Measurements from ENCODE around the gene CACNA2D1. TPM values are rescaled to one million over a fixed set of nuclear protein-coding genes. Genes with fewer than 3 reads are reported as not detected.
A peak's percentile ranks its signal among the peaks of the same experiment; 100 is the strongest.

Gene CACNA2D1
- total and polyA plus RNA-seq, 12 donors: 10.5 to 60.9 (median 35.9) TPM

GRCh38 chr7:82049442-82049841 is 394.1 kb downstream of the CACNA2D1 start:
- intact Hi-C loops (cut with DNase I): loop anchor here in 1 of 2 donors (10.0 kb wide), 2 partner anchors 525 to 555 kb away; no protein-coding TSS in a partner anchor
- Histone ChIP-seq H3K27me3 (no peaks in the 10 kb centered on the region), H3K27ac (peak overlapping the region in 4 of 5 donors; percentile 3 to 43 (median 22)), H3K4me3 (no peak overlapping the region), H3K36me3 (replicated peaks in 1 of 2) (no peaks in the 10 kb centered on the region), H3K4me1 (replicated peaks in 1 of 2) (peaks cover 0 to 24% of the 10 kb centered on the region in 2 donors), H3K9me3 (replicated peaks in 1 of 3) (no peaks in the 10 kb centered on the region)
- TF ChIP-seq, protein P1, sequence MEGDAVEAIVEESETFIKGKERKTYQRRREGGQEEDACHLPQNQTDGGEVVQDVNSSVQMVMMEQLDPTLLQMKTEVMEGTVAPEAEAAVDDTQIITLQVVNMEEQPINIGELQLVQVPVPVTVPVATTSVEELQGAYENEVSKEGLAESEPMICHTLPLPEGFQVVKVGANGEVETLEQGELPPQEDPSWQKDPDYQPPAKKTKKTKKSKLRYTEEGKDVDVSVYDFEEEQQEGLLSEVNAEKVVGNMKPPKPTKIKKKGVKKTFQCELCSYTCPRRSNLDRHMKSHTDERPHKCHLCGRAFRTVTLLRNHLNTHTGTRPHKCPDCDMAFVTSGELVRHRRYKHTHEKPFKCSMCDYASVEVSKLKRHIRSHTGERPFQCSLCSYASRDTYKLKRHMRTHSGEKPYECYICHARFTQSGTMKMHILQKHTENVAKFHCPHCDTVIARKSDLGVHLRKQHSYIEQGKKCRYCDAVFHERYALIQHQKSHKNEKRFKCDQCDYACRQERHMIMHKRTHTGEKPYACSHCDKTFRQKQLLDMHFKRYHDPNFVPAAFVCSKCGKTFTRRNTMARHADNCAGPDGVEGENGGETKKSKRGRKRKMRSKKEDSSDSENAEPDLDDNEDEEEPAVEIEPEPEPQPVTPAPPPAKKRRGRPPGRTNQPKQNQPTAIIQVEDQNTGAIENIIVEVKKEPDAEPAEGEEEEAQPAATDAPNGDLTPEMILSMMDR (IDR thresholded peaks at IDR 0.05): no peak
- no peak for TF ChIP-seq POLR2A (IDR thresholded peaks at IDR 0.05)
- DNase-seq: peak in 1 of 7 donors; percentile 21
- 68 to 76% (median 72%) methylated on average over 5 of the region's 5 CpGs for WGBS, 4 donors

GRCh38 chr7:82044497-82045080 is 399.0 kb downstream of the CACNA2D1 start:
- peaks cover 0 to 25% of the 10 kb centered on the region in 2 donors for H3K4me1 ChIP-seq (replicated peaks in 1 of 2)
- 1 to 8% (median 4%) methylated on average over 2 of the region's 2 CpGs for whole genome bisulfite sequencing, 4 donors
- intact Hi-C loops (cut with DNase I): loop anchor here in 1 of 2 donors (10.0 kb wide), 2 partner anchors 530 to 560 kb away; no protein-coding TSS in a partner anchor
- H3K27ac ChIP-seq: no peak overlapping the region
- peak; percentile 41 to 80 (median 51) for DNase-seq
- TF ChIP-seq POLR2A (IDR thresholded peaks at IDR 0.05): no peak
- TF ChIP-seq, protein P1 (IDR thresholded peaks at IDR 0.05): peak; percentile 76 to 90 (median 78)
- H3K27me3 ChIP-seq: no peaks in the 10 kb centered on the region
- no peaks in the 10 kb centered on the region for H3K9me3 ChIP-seq (replicated peaks in 1 of 3)
- H3K36me3 ChIP-seq (replicated peaks in 1 of 2): no peaks in the 10 kb centered on the region
- H3K4me3 ChIP-seq: no peak overlapping the region

- Histone ChIP-seq H3K9me3 (replicated peaks in 1 of 3) (no peaks in the 10 kb centered on the region), H3K36me3 (replicated peaks in 1 of 2) (no peaks in the 10 kb centered on the region), H3K4me3 (no peak overlapping the region), H3K27me3 (no peaks in the 10 kb centered on the region), H3K4me1 (replicated peaks in 1 of 2) (peaks cover 0 to 15% of the 10 kb centered on the region in 2 donors), H3K27ac (no peak overlapping the region)
- TF ChIP-seq, protein P1 (IDR thresholded peaks at IDR 0.05): no peak
- no peak for TF ChIP-seq POLR2A (IDR thresholded peaks at IDR 0.05)
- intact Hi-C loops (cut with DNase I): loop anchor here in 1 of 2 donors (10.0 kb wide), 2 partner anchors 535 to 565 kb away; no protein-coding TSS in a partner anchor
- WGBS, 4 donors: 67 to 80% (median 76%) methylated on average over 1 of the region's 1 CpG
- no peak for DNase-seq
These were observed 404.0 kb downstream of the CACNA2D1 start for GRCh38 chr7:82039621-82040020.

- 73 to 86% (median 83%) methylated on average over 3 of the region's 3 CpGs for WGBS, 4 donors
- Histone ChIP-seq H3K36me3 (replicated peaks in 1 of 2) (no peaks in the 10 kb centered on the region), H3K4me3 (no peak overlapping the region), H3K4me1 (replicated peaks in 1 of 2) (no peaks in the 10 kb centered on the region), H3K27ac (peak overlapping the region in 1 of 5 donors; percentile 65), H3K27me3 (no peaks in the 10 kb centered on the region), H3K9me3 (replicated peaks in 1 of 3) (no peaks in the 10 kb centered on the region)
- TF ChIP-seq, protein P1 (IDR thresholded peaks at IDR 0.05): no peak
- no peak for TF ChIP-seq POLR2A (IDR thresholded peaks at IDR 0.05)
- intact Hi-C loops (cut with DNase I): no loop called here
- no peak for DNase-seq
These were observed 407.3 kb downstream of the CACNA2D1 start for GRCh38 chr7:82036146-82036886.
